Adrenal gland (tissue), 12 donors: Measurements from ENCODE around the gene AZGP1. TPM values are rescaled to one million over a fixed set of nuclear protein-coding genes. Genes with fewer than 3 reads are reported as not detected.

Source experiments
- DNase-seq, 7 donors: peaks; one replicate each; pipeline ENCODE4 v3.0.0-alpha.2; 2019 to 2020
- H3K27ac ChIP-seq, 5 donors: fragments of 200-600 bp; sonication (generic) in 4 of 5; 1 replicate in 3 of 5; 2 replicates in 2 of 5; pipeline versions ENCODE4 v1.5.1 to v1.8.0; 2016 to 2020; ENCODE audit warnings: mild to moderate bottlenecking in 1 of 5
- H3K27me3 ChIP-seq: fragments of 200-600 bp; 2 replicates; pipeline ENCODE4 v1.8.0; 2021
- H3K36me3 ChIP-seq, 2 donors: fragments of 200-600 bp; replicated peaks in 1 of 2; 1 replicate in 1 of 2; 2 replicates in 1 of 2; pipeline versions ENCODE4 v1.5.1 to v1.8.0; 2018 to 2022
- H3K4me1 ChIP-seq, 2 donors: fragments of 200-600 bp; replicated peaks in 1 of 2; 1 replicate in 1 of 2; 2 replicates in 1 of 2; pipeline versions ENCODE4 v1.5.1 to v1.8.0; 2018 to 2021
- H3K4me3 ChIP-seq, 4 donors: fragments of 200-600 bp; sonication (generic) in 3 of 4; one replicate each; pipeline ENCODE4 v1.5.1; 2016 to 2018
- H3K9me3 ChIP-seq, 3 donors: fragments of 200-600 bp; sonication (generic) in 1 of 3; replicated peaks in 1 of 3; 1 replicate in 2 of 3; 2 replicates in 1 of 3; pipeline versions ENCODE4 v1.5.1 to v1.8.0; 2016 to 2021
- POLR2A ChIP-seq, 2 donors: fragments of 450-650 bp; IDR thresholded peaks; one replicate each; pipeline ENCODE4 v1.6.1; 2017; ENCODE audit warnings: antibody characterized with exemption in 2 of 2, mild to moderate bottlenecking in 2 of 2, moderate library complexity in 1 of 2
- WGBS, 4 donors: extraction: QIAGEN DNeasy Blood & Tissue Kit in 2 of 4; methylation state at CpG; one replicate each; pipeline versions ENCODE4 v1.1.5 to v1.1.7; 2013 to 2017; 5-methylcytosine and 5-hydroxymethylcytosine counted together
- intact Hi-C, 2 donors: fragments of 100-400 bp; cut with DNase I; formaldehyde crosslinking; loops; one replicate each; pipeline versions ENCODE4 v1.14.1 to v1.15.0; 2022 to 2023
- polyA plus RNA-seq, 3 donors: library from polyadenylated mRNA; stranded (reverse); fragments of 200-250 nt in 2 of 3; fragments of 350-450 nt in 1 of 3; fragmentation: Illumina TruSeq in 1 of 3; extraction: RNeasy Lipid Tissue Mini Kit (QIAGEN cat#74804) in 1 of 3; gene quantifications; one replicate each; pipeline ENCODE4 v1.2.3, GENCODE V29; 2013 to 2014
- total RNA-seq, 9 donors: library from RNA; depleted of rRNA in 4 of 9; stranded (reverse); fragments of >200 nt in 4 of 9; fragments of 120-200 nt in 1 of 9; fragmentation: NEBNext Ultra II Directional in 1 of 9; extraction: Animal tissue kit (Norgen Biotek cat#: 25700) in 1 of 9; gene quantifications; one replicate each; pipeline versions ENCODE4 v1.1.0 to v1.2.4, GENCODE V29; 2013 to 2023
- TF ChIP-seq, protein P1 (sequence below), 6 experiments: fragments of 450-650 bp in 4 of 6; fragments of 200-600 bp in 2 of 6; sonication (generic) in 1 of 6; IDR thresholded peaks; 1 replicate in 5 of 6; 2 replicates in 1 of 6; pipeline versions ENCODE4 v1.5.1 to v1.8.0; 2016 to 2021; ENCODE audit warnings: antibody characterized with exemption in 6 of 6, mild to moderate bottlenecking in 2 of 6, moderate library complexity in 1 of 6
- donor health status: healthy with polysubstance abuse.
- donor health status: Bipolar disorder and iron deficiency.
- donor health status: DM: yes; HTN: yes; CAD: no.
- donor health status: DM: no; HTN: no; CAD: no.
- donor health status: DM: no; HTN: no; CAD: no.
- donor health status: DM: yes; HTN: yes; CAD: no.

AZGP1 gene
- total and polyA plus RNA-seq, 12 donors, result 0.50 to 29.7 (median 2.0) TPM; not detected in 2

DNA sequence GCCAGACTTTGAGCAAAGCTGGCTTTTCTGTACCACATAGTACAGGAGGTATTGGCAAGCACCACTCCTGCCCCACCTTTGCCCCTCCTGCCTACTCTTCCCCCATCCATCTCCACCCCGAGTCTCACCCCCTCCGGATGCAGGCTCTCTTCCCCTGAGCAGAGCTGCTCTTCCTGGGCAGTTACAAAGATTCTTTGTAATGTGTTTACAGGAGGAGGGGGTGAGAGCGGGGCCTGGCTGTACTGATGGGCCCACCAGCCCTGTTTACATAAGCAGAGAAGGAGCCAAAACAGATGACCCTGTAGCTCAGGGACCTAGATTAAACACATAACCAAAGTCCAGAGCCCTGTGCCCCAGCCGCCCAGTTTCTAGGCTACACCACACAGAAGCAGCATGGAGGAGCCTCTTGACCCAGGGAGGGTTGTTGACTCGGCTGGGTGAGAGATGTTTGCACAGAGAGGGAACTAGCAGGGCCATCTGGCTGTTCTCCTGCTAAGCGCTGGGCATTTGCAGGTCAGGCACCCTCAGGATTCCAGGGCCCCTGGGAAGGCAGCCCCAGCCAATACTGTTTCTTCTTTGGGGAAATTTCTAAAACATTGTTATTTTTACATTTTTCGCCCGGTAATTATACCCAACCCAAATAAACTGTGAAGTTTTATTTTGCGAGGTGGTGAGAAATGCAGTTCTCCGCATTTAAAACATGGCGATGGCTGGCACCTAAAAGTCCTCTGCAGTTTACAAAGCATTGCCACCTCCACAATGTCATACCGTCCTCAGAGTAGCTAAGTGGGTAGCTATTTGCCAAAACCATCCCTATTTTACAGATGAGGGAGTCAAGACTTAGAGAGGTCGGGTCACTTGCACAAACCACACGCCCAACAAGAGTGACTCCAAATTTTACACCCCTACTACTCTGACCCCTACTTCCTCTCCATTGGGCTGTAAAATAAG lies 28.2 kb upstream of the AZGP1 start:
- Histone ChIP-seq H3K4me1 (no peaks in the 10 kb centered on the region), H3K27me3 (no peaks in the 10 kb centered on the region), H3K36me3 (no peaks in the 10 kb centered on the region), H3K9me3 (no peaks in the 10 kb centered on the region), H3K27ac (no peak overlapping the region), H3K4me3 (no peak overlapping the region)
- no peak for DNase-seq
- no peak for TF ChIP-seq POLR2A (IDR thresholded peaks at IDR 0.05)
- TF ChIP-seq, protein P1, sequence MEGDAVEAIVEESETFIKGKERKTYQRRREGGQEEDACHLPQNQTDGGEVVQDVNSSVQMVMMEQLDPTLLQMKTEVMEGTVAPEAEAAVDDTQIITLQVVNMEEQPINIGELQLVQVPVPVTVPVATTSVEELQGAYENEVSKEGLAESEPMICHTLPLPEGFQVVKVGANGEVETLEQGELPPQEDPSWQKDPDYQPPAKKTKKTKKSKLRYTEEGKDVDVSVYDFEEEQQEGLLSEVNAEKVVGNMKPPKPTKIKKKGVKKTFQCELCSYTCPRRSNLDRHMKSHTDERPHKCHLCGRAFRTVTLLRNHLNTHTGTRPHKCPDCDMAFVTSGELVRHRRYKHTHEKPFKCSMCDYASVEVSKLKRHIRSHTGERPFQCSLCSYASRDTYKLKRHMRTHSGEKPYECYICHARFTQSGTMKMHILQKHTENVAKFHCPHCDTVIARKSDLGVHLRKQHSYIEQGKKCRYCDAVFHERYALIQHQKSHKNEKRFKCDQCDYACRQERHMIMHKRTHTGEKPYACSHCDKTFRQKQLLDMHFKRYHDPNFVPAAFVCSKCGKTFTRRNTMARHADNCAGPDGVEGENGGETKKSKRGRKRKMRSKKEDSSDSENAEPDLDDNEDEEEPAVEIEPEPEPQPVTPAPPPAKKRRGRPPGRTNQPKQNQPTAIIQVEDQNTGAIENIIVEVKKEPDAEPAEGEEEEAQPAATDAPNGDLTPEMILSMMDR (IDR thresholded peaks at IDR 0.05), result no peak
- whole genome bisulfite sequencing, 4 donors, result 60 to 69% (median 66%) methylated on average over 12 to 14 of the region's 14 CpGs
- intact Hi-C loops, result no loop called here

DNA sequence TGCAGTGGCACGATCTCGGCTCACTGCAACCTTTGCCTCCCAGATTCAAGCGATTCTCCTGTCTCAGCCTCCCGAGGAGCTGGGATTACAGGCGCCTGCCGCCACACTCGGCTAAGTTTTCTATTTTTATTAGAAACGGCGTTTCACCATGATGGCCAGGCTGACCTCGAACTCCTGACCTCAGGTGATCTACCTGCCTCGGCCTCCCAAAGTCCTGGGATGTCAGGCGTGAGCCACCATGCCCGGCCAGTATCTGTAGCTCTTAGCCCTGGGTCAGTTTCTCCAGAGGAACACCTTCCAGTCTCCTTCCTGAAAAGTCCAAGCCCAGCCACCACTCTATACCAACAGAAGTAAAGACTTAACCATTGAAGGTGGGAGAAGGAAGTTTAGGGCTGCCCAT lies 24.4 kb upstream of the AZGP1 start:
- Histone ChIP-seq H3K4me1 (no peaks in the 10 kb centered on the region), H3K4me3 (no peak overlapping the region), H3K36me3 (no peaks in the 10 kb centered on the region), H3K27ac (no peak overlapping the region), H3K27me3 (no peaks in the 10 kb centered on the region), H3K9me3 (no peaks in the 10 kb centered on the region)
- intact Hi-C loops, result no loop called here
- no peak for TF ChIP-seq POLR2A (IDR thresholded peaks at IDR 0.05)
- TF ChIP-seq, protein P1 (IDR thresholded peaks at IDR 0.05), result no peak
- no peak for DNase-seq
- WGBS, 4 donors, result 80 to 89% (median 88%) methylated on average over 10 to 13 of the region's 13 CpGs

DNA sequence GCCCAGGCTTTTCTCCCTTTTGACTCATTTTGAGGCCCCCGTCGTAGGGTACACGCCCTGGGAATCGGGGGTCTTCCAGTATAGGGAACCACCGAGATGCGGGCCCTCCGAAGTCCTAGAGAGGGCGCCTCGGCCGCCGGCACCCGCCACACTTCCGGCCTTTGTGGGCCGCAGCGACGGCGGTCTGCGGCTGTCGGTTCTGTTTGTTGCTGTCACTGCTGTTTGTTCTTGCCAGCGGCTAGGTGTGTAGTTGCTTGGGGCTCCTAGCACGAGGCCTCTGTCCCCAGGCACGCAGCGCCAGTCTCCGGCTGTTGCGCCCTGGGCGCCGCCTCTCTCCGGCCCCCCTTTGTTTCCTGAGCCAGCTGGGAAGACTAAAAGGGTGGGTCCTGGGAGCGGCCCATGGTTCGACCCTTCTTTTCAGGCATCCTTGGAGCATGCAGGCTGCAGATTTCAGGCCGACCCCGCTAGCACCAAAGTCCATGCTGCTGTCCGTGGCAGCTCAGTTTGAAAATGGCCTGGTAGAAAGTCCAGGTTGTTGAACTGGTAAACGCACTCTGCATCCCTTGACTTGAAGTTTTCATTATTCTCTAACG lies 21.8 kb upstream of the AZGP1 start:
- TF ChIP-seq, protein P1 (IDR thresholded peaks at IDR 0.05), result peak in 5 of 6 experiments; percentile 19 to 52 (median 27)
- peak in 1 of 2 donors; percentile 21 for TF ChIP-seq POLR2A (IDR thresholded peaks at IDR 0.05)
- Histone ChIP-seq H3K4me1 (peaks cover 0 to 4% of the 10 kb centered on the region in 2 donors), H3K9me3 (no peaks in the 10 kb centered on the region), H3K27me3 (no peaks in the 10 kb centered on the region), H3K4me3 (peak overlapping the region in 1 of 4 donors; percentile 38), H3K27ac (peak overlapping the region in 4 of 5 donors; percentile 26 to 74 (median 52)), H3K36me3 (no peaks in the 10 kb centered on the region)
- WGBS, 4 donors, result 7 to 49% (median 18%) methylated on average over 4 to 35 of the region's 35 CpGs
- DNase-seq, result peak in 3 of 7 donors; percentile 34 to 63 (median 47)
- intact Hi-C loops, result loop anchor here (5.0 to 10.0 kb wide), 2 partner anchors 55 to 57 kb away; no protein-coding TSS in a partner anchor
